ENCODE data around the gene OR2D3. TPM values are rescaled to one million over a fixed set of nuclear protein-coding genes. Genes with fewer than 3 reads are reported as not detected.
"Not testable (repeated sequence)": the region's sequence is repeated elsewhere in the genome, so short reads cannot be mapped to it uniquely, and the experiment has no call there.

Gene OR2D3, protein sequence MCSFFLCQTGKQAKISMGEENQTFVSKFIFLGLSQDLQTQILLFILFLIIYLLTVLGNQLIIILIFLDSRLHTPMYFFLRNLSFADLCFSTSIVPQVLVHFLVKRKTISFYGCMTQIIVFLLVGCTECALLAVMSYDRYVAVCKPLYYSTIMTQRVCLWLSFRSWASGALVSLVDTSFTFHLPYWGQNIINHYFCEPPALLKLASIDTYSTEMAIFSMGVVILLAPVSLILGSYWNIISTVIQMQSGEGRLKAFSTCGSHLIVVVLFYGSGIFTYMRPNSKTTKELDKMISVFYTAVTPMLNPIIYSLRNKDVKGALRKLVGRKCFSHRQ
- not detected for total RNA-seq

GRCh38 chr11:6920702-6921101, at the start of gene OR2D3:
Gene OR2D3 (plus strand): TSS chr11:6921002. CDS start chr11:6921002, 0 bp downstream.
- CTCF ChIA-PET: no interaction called here
- POLR2A ChIA-PET: no interaction called here

GRCh38 chr11:6871278-6871677, 49.5 kb upstream of the OR2D3 start:
- CTCF ChIA-PET: no interaction called here
- POLR2A ChIA-PET: no interaction called here

DNA sequence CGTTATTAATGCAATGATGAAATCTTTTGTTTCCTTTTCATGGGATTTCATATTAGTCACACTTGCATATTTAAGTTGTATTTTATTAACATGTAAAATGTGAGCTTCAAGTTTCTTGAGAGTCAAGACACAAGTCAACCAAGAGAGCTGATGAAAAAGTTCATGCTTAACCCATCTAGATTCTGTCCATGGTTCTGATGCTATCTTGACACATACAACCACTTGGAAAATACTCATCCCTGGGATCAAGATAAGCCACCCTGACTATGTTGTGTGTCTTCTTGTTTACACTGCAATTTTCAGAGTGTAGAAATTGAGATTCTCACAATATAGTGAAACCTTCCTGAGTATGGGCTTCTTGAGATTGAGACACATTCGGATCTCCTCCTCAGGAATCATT, 45.0 kb upstream of the OR2D3 start:
- POLR2A ChIA-PET: no interaction called here
- CTCF ChIA-PET: no interaction called here

DNA sequence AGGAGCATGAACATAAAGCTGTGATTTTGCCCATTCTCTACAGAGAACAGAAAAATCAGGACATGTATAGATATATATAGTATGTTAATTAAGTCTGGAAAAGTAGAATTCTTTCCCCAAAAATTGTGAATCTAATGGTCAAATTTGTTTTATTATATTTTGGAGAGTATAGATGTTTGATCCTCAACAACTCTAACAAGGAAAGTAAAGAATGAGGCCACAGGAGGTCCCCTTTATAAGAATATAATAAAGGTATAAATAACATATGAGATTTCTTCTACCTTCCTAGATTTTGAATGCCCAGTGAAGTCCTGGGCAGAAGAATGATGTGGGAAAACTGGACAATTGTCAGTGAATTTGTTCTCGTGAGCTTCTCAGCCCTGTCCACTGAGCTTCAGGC, 44.5 kb upstream of the OR2D3 start, which contains the start of gene OR10A4:
Gene OR10A4 (plus strand): TSS at position 301 of the 400 bp plus-strand sequence. CDS start 23 bp downstream, at position 324.
- CTCF ChIA-PET: no interaction called here
- POLR2A ChIA-PET: no interaction called here

- POLR2A ChIA-PET: no interaction called here
- CTCF ChIA-PET: no interaction called here
Measured at GRCh38 chr11:6876914-6877313, 43.9 kb upstream of the OR2D3 start.

DNA sequence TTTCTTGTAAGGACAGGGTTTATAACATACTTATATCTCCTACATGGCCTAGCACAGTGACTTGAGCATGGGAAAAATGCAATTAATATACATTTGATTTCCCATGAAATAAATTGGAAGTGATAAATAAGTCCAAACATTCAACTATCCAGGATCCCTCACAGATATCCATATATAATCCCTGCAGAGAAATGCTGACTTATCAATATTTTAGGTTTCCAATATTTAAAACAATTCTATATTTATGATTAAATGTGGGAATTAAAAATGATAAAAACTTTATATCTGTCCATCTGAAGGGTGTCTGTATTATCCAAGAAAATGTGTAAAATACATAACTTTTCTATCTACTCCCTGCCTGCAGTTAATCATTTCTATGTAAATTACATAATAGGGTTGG, 38.1 kb upstream of the OR2D3 start:
- POLR2A ChIA-PET: no interaction called here
- CTCF ChIA-PET: no interaction called here

DNA sequence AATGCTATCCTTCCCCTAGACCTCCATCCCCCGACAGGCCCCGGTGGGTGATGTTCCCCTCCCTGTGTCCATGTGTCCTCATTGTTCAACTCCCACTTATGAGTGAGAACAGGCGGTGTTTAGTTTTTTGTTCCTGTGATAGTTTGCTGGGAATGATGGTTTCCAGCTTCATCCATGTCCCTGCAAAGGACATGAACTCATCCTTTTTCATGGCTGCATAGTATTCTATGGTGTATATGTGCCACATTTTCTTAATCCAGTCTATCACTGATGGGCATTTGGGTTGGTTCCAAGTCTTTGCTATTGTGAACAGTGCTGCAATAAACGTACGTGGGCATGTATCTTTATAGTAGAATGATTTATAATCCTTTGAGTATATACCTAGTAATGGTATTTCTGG, 33.1 kb upstream of the OR2D3 start:
- POLR2A ChIA-PET, CTCF ChIA-PET: not testable (repeated sequence)

- ChIA-PET CTCF (no interaction called here), POLR2A (no interaction called here)
Measured at GRCh38 chr11:6888830-6889229, 32.0 kb upstream of the OR2D3 start.

DNA sequence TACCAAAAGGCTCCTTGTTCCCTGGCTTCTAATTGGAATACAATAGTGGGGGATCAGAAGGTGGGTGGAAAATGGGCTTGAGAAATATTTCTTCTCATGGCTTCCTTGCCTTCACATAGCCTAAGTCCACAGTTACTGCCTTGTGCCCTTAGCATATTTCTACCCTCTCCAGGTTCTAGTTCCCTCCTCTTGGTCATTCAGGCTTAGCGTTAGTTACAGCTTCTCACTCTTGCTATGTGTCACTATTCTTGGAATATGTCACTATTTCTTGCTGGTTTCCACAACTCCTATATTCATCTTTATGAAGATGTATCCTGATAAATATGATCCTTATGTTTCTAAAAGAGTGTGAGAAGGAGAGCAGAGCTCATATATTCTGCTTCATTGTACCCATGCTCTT, 31.0 kb upstream of the OR2D3 start:
- ChIA-PET POLR2A (no interaction called here), CTCF (no interaction called here)

DNA sequence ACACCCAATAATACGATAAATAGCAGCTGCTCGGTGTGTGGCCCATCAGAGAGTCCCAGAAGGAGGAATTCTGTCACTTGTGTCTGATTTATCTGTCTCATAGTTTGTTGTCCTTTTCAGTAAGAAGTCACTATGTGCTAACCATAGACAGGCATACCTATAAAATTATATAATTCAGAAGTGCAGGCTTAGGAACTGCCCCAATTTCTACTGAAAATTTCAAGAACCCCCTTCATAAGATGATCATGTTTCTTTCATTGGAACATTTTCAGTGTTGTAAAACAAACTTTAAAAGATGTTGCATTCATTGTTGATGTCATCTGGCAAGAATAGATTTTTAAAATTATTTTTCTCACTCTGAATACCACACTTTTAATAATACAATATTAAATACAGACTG, 28.4 kb upstream of the OR2D3 start, which contains the start of gene OR2D2:
Gene OR2D2 (minus strand): TSS at position 101 of the 400 bp plus-strand sequence. CDS start 0 bp downstream, at position 101.
- POLR2A ChIA-PET: no interaction called here
- CTCF ChIA-PET: no interaction called here

- CTCF ChIA-PET: no interaction called here
- POLR2A ChIA-PET: no interaction called here
Measured at GRCh38 chr11:6894097-6894496, 26.7 kb upstream of the OR2D3 start.

DNA sequence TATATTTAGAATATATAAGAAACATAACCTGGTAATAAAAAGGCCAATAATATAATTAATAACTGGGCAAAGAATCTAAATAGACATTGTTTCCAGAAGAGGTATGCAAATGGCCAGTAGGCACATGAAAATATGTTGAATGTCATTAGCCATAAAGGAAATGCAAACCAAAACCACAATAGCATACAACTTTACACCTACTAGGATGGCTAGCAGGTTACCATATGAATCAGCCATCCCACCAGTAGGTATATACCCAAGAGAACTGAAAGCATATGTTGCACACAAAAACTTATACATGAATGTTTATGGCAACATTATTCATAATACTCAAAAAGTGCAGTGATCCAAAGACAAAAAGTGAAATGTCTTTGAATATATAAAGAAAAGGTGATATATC, 25.8 kb upstream of the OR2D3 start:
- ChIA-PET CTCF (no interaction called here), POLR2A (no interaction called here)

- ChIA-PET CTCF (no interaction called here), POLR2A (no interaction called here)
Measured at GRCh38 chr11:6898911-6899310, 21.9 kb upstream of the OR2D3 start.

- ChIA-PET POLR2A (no interaction called here), CTCF (no interaction called here)
Measured at GRCh38 chr11:6900327-6900999, 20.3 kb upstream of the OR2D3 start.

DNA sequence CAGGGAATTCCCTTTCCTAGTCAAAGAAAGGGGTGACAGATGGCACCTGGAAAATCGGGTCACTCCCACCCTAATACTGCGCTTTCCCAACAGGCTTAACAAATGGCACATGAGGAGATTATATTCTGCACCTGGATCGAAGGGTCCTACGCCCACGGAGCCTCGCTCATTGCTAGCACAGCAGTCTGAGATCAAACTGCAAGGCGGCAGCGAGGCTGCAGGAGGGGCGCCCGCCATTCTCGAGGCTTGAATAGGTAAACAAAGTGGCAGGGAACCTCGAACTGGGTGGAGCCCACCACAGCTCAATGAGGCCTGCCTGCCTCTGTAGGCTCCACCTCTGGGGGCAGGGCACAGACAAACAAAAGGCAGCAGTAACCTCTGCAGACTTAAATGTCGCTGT, 16.0 kb upstream of the OR2D3 start:
- POLR2A ChIA-PET, CTCF ChIA-PET: not testable (repeated sequence)

DNA sequence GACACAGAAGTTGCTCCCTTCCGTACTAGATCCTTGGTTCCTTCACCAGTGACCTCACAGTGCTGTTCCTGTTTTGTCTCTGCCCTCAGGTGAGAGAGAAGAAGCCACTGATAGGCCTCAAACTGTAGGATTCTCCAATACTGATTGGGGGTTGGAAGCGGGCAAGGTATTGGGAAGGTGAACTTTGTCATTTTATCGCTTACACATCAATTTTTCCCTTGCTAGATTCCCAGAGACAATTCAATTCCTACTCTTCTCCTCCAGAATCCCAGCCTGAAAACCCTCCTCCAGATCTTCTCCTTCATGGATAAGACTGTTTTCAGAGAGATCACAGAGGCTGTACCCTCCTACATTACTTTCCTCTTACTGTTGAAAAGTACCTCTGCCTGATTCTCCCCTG, 9.4 kb upstream of the OR2D3 start:
- ChIA-PET POLR2A (no interaction called here), CTCF (no interaction called here)

DNA sequence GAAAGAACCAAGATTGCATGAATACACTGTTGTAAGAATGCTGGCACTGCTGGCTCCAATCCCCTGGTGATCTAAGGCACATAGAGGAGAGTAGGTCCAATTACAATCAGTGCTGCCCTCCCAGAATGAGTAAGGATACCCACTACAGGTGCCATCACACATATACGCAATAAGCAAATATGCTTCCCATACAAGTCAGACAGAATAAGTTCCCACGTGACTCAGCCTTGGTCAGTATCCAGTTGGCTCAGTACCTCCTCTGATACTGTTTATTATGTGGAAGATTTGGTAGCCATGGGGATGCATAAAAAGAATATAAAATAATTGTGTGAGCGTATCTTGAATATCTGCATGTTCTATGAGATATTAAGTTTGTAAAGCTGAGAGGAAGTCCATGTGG, 8.9 kb upstream of the OR2D3 start:
- CTCF ChIA-PET: no interaction called here
- POLR2A ChIA-PET: no interaction called here

GRCh38 chr11:6919698-6920097, 1.1 kb upstream of the OR2D3 start:
- CTCF ChIA-PET: no interaction called here
- POLR2A ChIA-PET: no interaction called here

DNA sequence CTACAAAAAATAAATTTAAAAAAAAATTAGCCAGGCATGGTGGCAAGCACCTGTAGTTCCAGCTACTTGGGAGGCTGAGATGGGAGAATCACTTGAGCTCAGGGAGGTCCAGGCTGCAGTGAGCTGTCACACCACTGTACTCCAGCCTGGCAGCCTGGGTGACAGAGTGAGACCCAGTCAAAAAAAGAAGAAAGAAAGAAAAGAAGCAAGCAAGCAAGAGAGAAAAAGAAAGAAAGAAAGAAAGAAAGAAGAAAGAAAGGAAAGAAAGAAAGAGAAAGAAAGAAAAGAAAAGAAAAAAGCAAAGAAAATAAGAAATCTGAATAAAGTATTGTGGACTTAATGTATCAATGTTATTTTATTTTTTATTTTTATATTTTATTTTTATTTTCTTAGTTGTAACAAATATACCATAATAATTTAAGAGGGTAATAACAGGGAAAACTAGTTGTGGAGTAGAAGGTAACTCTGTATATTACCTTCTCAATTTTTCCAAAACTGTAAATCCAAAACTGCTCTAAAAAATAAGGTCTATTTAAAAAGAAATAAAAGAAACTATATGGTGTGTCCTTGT, 4.3 kb downstream of the OR2D3 start:
- ChIA-PET CTCF (no interaction called here), POLR2A (no interaction called here)

DNA sequence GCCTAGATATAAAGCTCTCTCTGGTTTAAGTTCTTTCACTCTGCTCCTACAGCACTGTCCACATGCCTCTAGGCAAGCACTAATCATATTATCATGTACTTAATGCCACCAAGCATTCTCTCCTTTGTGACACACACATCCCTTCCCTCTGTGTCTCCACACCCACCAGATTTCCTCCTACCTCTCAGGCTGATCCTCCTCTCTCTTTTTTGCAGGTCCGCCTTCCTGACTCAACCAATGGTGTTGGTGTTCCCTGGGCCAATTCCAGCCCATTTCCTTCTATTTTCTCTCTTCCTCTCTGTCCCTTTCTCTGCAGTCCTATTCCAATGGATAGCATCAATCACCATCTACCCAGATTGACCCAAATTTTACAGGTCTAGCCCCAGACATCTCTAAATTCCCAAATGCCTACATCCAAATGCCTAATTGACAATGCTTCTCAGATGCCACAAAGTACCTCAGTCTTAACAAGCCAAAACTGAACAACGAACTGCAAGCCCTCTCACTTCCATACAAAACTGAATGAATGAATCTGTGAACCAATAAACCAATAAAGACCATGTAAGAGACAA, 4.9 kb downstream of the OR2D3 start:
- ChIA-PET CTCF (no interaction called here), POLR2A (no interaction called here)
